Measurements from ENCODE around the gene ZBTB1. TPM values are rescaled to one million over a fixed set of nuclear protein-coding genes. Genes with fewer than 3 reads are reported as not detected.

Gene ZBTB1
- total RNA-seq (2022; extraction: Qiagen RNA extraction; ENCODE audit: low read depth): 22.6 to 27.3 TPM (median 26.0 TPM) in 5 replicates

GRCh38 chr14:64504310-64504896 lies at the start of gene ZBTB1:
TSS of gene ZBTB1 (plus strand) at chr14:64504770. CDS start at chr14:64521505, 16,735 bp downstream.

GRCh38 chr14:64465191-64465822 lies 39.3 kb upstream of the ZBTB1 start, which contains the start of gene AKAP5:
TSS of gene AKAP5 (plus strand) at chr14:64465499. CDS start at chr14:64468395, 2,896 bp downstream.

GRCh38 chr14:64503434-64504309 lies 898 bp upstream of the ZBTB1 start, which contains the start of gene ZBTB25:
TSS of gene ZBTB25 (minus strand) at chr14:64503838. CDS start at chr14:64490533, 13,305 bp downstream.

GRCh38 chr14:64540208-64541202 lies 35.9 kb downstream of the ZBTB1 start, which contains the start of gene HSPA2:
TSS of gene HSPA2 (plus strand) at chr14:64540741. CDS start at chr14:64540850, 109 bp downstream.

GRCh38 chr14:64549791-64550620 lies 45.4 kb downstream of the ZBTB1 start, which contains the start of gene PPP1R36:
TSS of gene PPP1R36 (plus strand) at chr14:64549961. CDS start at chr14:64549998, 37 bp downstream.

Other genes starting within 250 kb of the ZBTB1 start
- gene ESR2, start 210.4 kb upstream of the ZBTB1 start, total RNA-seq (2022; extraction: Qiagen RNA extraction; ENCODE audit: low read depth): 0.04 to 0.07 TPM (median 0.05 TPM) in 3 of 5 replicates, not detected in the others
- 114 to 133 TPM (median 122 TPM) in 5 replicates for gene MTHFD1, start 116.4 kb upstream of the ZBTB1 start, total RNA-seq (2022; extraction: Qiagen RNA extraction; ENCODE audit: low read depth)
- 0.42 to 0.52 TPM (median 0.45 TPM) in 5 replicates for gene AKAP5, start 39.3 kb upstream of the ZBTB1 start, total RNA-seq (2022; extraction: Qiagen RNA extraction; ENCODE audit: low read depth)
- gene ZBTB25, start 932 bp upstream of the ZBTB1 start, total RNA-seq (2022; extraction: Qiagen RNA extraction; ENCODE audit: low read depth): 3.6 to 7.2 TPM (median 6.5 TPM) in 5 replicates
- gene HSPA2, start 36.0 kb downstream of the ZBTB1 start, total RNA-seq (2022; extraction: Qiagen RNA extraction; ENCODE audit: low read depth): 37.8 to 53.8 TPM (median 41.6 TPM) in 5 replicates
- 0.21 to 0.57 TPM (median 0.38 TPM) in 5 replicates for gene PPP1R36, start 45.2 kb downstream of the ZBTB1 start, total RNA-seq (2022; extraction: Qiagen RNA extraction; ENCODE audit: low read depth)
- gene PLEKHG3, start 199.7 kb downstream of the ZBTB1 start, total RNA-seq (2022; extraction: Qiagen RNA extraction; ENCODE audit: low read depth): 32.1 to 54.8 TPM (median 51.5 TPM) in 5 replicates